ENCODE measurements around the gene FOXP1. TPM values are rescaled to one million over a fixed set of nuclear protein-coding genes. Genes with fewer than 3 reads are reported as not detected.

FOXP1 gene
- total RNA-seq, 1 experiment from 2014 or later: 58.4 TPM

DNA sequence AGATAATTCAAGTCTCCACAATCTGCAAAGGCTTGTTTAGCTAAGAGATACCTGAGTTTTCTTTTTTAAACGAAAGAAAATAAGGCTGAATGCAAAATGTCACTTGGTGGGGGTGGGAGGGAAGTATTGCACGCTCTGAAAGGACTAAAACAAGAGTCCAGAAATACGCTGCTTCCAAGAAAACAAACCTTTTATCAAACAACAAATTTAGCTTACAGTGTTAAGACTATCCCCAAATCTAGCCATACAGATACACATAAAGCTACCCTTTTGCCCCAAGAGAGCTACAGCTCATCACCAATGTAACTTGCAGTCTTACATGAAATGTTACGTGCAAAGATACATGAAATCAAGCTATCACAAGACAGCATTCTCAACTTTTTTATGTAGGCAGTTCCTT lies 522.5 kb downstream of the FOXP1 start:
- POLR2A ChIA-PET (ENCODE audit: low non-redundant PET): interaction anchor here (0.6 kb wide), 1 partner anchor 660 kb away, joined by 4 read pairs; no protein-coding TSS in a partner anchor
- no peak for DNase-seq (ENCODE audit: low spot score)
- H3K9me3 ChIP-seq (ENCODE audit: low read depth, low read length, poor library complexity, severe bottlenecking): no peaks in the 10 kb centered on the region
- H3K36me3 ChIP-seq (ENCODE audit: insufficient read depth, low read length, poor library complexity, severe bottlenecking): no peaks in the 10 kb centered on the region
- no peak overlapping the region for H3K27ac ChIP-seq (ENCODE audit: low read depth, low read length, poor library complexity, severe bottlenecking)
- no peaks in the 10 kb centered on the region for H3K27me3 ChIP-seq (replicated peaks; ENCODE audit: insufficient read depth, low read depth, low read length, poor library complexity)
- CTCF ChIA-PET: interaction anchor here (0.7 to 0.8 kb wide), 2 partner anchors 14 to 344 kb away, joined by 3 to 4 read pairs; no protein-coding TSS in a partner anchor
- intact Hi-C loops (cut with micrococcal nuclease; ENCODE audit: unreplicated experiment): loop anchor here (5.0 to 10.0 kb wide), 3 partner anchors 141 to 524 kb away; partner anchors contain the start of gene FOXP1
- H3K4me1 ChIP-seq (ENCODE audit: insufficient read depth, low read length, poor library complexity, severe bottlenecking): peaks cover 60% of the 10 kb centered on the region
- no TSS peak for BruUV-seq (replicated peaks)
- no peak for TF ChIP-seq EZH2 (IDR thresholded peaks at IDR 0.05; ENCODE audit: borderline replicate concordance, low read depth, low read length, poor library complexity, severe bottlenecking)
- TF ChIP-seq, protein P1, sequence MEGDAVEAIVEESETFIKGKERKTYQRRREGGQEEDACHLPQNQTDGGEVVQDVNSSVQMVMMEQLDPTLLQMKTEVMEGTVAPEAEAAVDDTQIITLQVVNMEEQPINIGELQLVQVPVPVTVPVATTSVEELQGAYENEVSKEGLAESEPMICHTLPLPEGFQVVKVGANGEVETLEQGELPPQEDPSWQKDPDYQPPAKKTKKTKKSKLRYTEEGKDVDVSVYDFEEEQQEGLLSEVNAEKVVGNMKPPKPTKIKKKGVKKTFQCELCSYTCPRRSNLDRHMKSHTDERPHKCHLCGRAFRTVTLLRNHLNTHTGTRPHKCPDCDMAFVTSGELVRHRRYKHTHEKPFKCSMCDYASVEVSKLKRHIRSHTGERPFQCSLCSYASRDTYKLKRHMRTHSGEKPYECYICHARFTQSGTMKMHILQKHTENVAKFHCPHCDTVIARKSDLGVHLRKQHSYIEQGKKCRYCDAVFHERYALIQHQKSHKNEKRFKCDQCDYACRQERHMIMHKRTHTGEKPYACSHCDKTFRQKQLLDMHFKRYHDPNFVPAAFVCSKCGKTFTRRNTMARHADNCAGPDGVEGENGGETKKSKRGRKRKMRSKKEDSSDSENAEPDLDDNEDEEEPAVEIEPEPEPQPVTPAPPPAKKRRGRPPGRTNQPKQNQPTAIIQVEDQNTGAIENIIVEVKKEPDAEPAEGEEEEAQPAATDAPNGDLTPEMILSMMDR (conservative IDR thresholded peaks at IDR 0.05; ENCODE audit: low read depth, low read length): no peak
- H3K4me3 ChIP-seq (ENCODE audit: low read depth, low read length, poor library complexity, severe bottlenecking): no peak overlapping the region

DNA sequence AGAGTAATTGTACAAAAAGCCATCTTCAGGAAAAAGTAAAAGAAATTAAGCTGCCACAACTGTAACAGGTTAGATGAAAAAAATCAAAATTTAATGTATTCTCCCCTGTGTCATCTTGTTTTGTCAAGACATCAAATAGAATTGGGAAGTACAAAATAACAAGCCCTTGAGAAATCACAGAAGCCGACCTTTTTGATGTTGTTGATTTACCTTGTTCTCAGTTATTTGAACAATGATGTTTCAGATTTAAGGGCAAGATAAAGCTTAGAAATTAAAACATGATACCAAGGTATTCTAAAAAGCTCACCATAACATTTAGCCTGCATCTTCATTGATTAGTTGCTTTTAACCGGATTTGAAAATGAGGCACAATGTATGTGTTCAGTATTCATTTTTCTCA lies 523.0 kb downstream of the FOXP1 start:
- ChIA-PET CTCF (interaction anchor here (0.7 to 0.8 kb wide), 2 partner anchors 13 to 344 kb away, joined by 3 to 4 read pairs; no protein-coding TSS in a partner anchor), POLR2A (ENCODE audit: low non-redundant PET) (interaction anchor here (0.6 kb wide), 2 partner anchors 661 to 1932 kb away, joined by 4 read pairs; no protein-coding TSS in a partner anchor)
- Histone ChIP-seq H3K4me1 (ENCODE audit: insufficient read depth, low read length, poor library complexity, severe bottlenecking) (peaks cover 60% of the 10 kb centered on the region), H3K27me3 (replicated peaks; ENCODE audit: insufficient read depth, low read depth, low read length, poor library complexity) (no peaks in the 10 kb centered on the region), H3K9me3 (ENCODE audit: low read depth, low read length, poor library complexity, severe bottlenecking) (no peaks in the 10 kb centered on the region), H3K27ac (ENCODE audit: low read depth, low read length, poor library complexity, severe bottlenecking) (no peak overlapping the region), H3K4me3 (ENCODE audit: low read depth, low read length, poor library complexity, severe bottlenecking) (no peak overlapping the region), H3K36me3 (ENCODE audit: insufficient read depth, low read length, poor library complexity, severe bottlenecking) (no peaks in the 10 kb centered on the region)
- DNase-seq (ENCODE audit: low spot score): no peak
- intact Hi-C loops (cut with micrococcal nuclease; ENCODE audit: unreplicated experiment): loop anchor here (5.0 to 10.0 kb wide), 3 partner anchors 142 to 524 kb away; partner anchors contain the start of gene FOXP1
- BruUV-seq (replicated peaks): no TSS peak
- TF ChIP-seq, protein P1 (conservative IDR thresholded peaks at IDR 0.05; ENCODE audit: low read depth, low read length): no peak
- TF ChIP-seq EZH2 (IDR thresholded peaks at IDR 0.05; ENCODE audit: borderline replicate concordance, low read depth, low read length, poor library complexity, severe bottlenecking): no peak

DNA sequence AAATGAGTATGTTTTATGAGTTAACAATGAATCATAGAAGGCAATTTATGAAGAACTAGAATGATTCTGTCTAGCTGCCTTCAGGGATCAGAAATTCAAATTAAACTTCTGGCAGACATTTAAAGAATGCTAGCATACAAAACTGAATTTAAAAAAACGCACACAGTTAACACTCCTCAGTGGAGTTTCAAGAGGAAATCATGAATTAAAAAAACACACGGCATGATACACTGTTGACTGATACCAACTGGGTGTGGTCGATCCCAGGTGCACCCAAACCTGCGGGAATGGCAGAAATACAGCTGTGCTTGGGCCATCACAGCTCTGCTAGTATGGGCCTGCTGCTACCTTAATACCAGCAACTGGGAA lies 526.0 kb downstream of the FOXP1 start:
- BruUV-seq (replicated peaks): no TSS peak
- no peaks in the 10 kb centered on the region for H3K27me3 ChIP-seq (replicated peaks; ENCODE audit: insufficient read depth, low read depth, low read length, poor library complexity)
- intact Hi-C loops (cut with micrococcal nuclease; ENCODE audit: unreplicated experiment): no loop called here
- no peaks in the 10 kb centered on the region for H3K9me3 ChIP-seq (ENCODE audit: low read depth, low read length, poor library complexity, severe bottlenecking)
- H3K4me1 ChIP-seq (ENCODE audit: insufficient read depth, low read length, poor library complexity, severe bottlenecking): peaks cover 72% of the 10 kb centered on the region
- ChIA-PET CTCF (no interaction called here), POLR2A (ENCODE audit: low non-redundant PET) (no interaction called here)
- no peak overlapping the region for H3K27ac ChIP-seq (ENCODE audit: low read depth, low read length, poor library complexity, severe bottlenecking)
- H3K36me3 ChIP-seq (ENCODE audit: insufficient read depth, low read length, poor library complexity, severe bottlenecking): no peaks in the 10 kb centered on the region
- DNase-seq (ENCODE audit: low spot score): no peak
- no peak overlapping the region for H3K4me3 ChIP-seq (ENCODE audit: low read depth, low read length, poor library complexity, severe bottlenecking)
- TF ChIP-seq, protein P1 (conservative IDR thresholded peaks at IDR 0.05; ENCODE audit: low read depth, low read length): no peak
- no peak for TF ChIP-seq EZH2 (IDR thresholded peaks at IDR 0.05; ENCODE audit: borderline replicate concordance, low read depth, low read length, poor library complexity, severe bottlenecking)
